Measurements from ENCODE around the gene IL27RA.
A peak's percentile ranks its signal among the peaks of the same experiment; 100 is the strongest.
"Not testable (repeated sequence)": the region's sequence is repeated elsewhere in the genome, so short reads cannot be mapped to it uniquely, and the experiment has no call there.

IL27RA gene

GRCh38 chr19:13999085-13999484 is 32.5 kb upstream of the IL27RA start:
- no peak for DNase-seq (ENCODE audit: low read depth, low spot score)

GRCh38 chr19:14000691-14001375 is 30.7 kb upstream of the IL27RA start:
- DNase-seq (ENCODE audit: low read depth, low spot score) = no peak

GRCh38 chr19:14002571-14003250 is 28.9 kb upstream of the IL27RA start:
- DNase-seq (ENCODE audit: low read depth, low spot score) = no peak

GRCh38 chr19:14003251-14004055 is 28.1 kb upstream of the IL27RA start:
- no peak for DNase-seq (ENCODE audit: low read depth, low spot score)

GRCh38 chr19:14004619-14005348 is 26.8 kb upstream of the IL27RA start:
- DNase-seq (ENCODE audit: low read depth, low spot score) = no peak

GRCh38 chr19:14005349-14006084 is 26.0 kb upstream of the IL27RA start:
- peak; percentile 80 for DNase-seq (ENCODE audit: low read depth, low spot score)

- peak; percentile 100 for DNase-seq (ENCODE audit: low read depth, low spot score)
Observed at GRCh38 chr19:14006085-14006765, 25.3 kb upstream of the IL27RA start, which contains the start of gene RFX1. TSS of gene RFX1 (minus strand) at chr19:14006320. CDS start at chr19:13993843, 12,477 bp downstream.

GRCh38 chr19:14006766-14007562 is 24.6 kb upstream of the IL27RA start:
- no peak for DNase-seq (ENCODE audit: low read depth, low spot score)

- DNase-seq (ENCODE audit: low read depth, low spot score) = no peak
Observed at GRCh38 chr19:14012378-14012915, 19.1 kb upstream of the IL27RA start.

GRCh38 chr19:14015524-14016035 is 16.0 kb upstream of the IL27RA start:
- DNase-seq (ENCODE audit: low read depth, low spot score) = no peak

- no peak for DNase-seq (ENCODE audit: low read depth, low spot score)
Observed at GRCh38 chr19:14019100-14019499, 12.5 kb upstream of the IL27RA start.

GRCh38 chr19:14019739-14020138 is 11.8 kb upstream of the IL27RA start:
- not testable (repeated sequence) for DNase-seq (ENCODE audit: low read depth, low spot score)

GRCh38 chr19:14021474-14021873 is 10.1 kb upstream of the IL27RA start:
- no peak for DNase-seq (ENCODE audit: low read depth, low spot score)

GRCh38 chr19:14022469-14022868 is 9.1 kb upstream of the IL27RA start:
- DNase-seq (ENCODE audit: low read depth, low spot score) = no peak

- DNase-seq (ENCODE audit: low read depth, low spot score) = no peak
Observed at GRCh38 chr19:14023404-14024235, 7.9 kb upstream of the IL27RA start.

GRCh38 chr19:14026652-14027192 is 4.8 kb upstream of the IL27RA start:
- not testable (repeated sequence) for DNase-seq (ENCODE audit: low read depth, low spot score)

GRCh38 chr19:14027856-14028450 is 3.6 kb upstream of the IL27RA start, which contains the start of gene RLN3:
TSS of gene RLN3 (plus strand) at chr19:14028148. CDS start at chr19:14028205, 57 bp downstream.
- DNase-seq (ENCODE audit: low read depth, low spot score) = no peak

Measured in activated CD4-positive, CD25-positive, alpha-beta regulatory T cell treated with anti-CD3 and anti-CD28 coated beads, Interleukin-2, amount 50 U/mL, for 16 hours (primary cell).